HG03342 (cell line): ENCODE data around the gene TNFSF13.
"Not testable (repeated sequence)": the region's sequence is repeated elsewhere in the genome, so short reads cannot be mapped to it uniquely, and the experiment has no call there.

ENCODE experiments used
- ATAC-seq: cut with Tn5 transposase; IDR thresholded peaks from one replicate; pipeline ENCODE4 v1.9.1; 2021; ENCODE audit warnings: mild to moderate bottlenecking, moderate library complexity; ENCODE audit not compliant: unreplicated experiment

TNFSF13 gene

GRCh38 chr17:7589204-7589868 is 30.8 kb downstream of the TNFSF13 start:
- no peak for ATAC-seq

GRCh38 chr17:7589891-7590691 is 31.5 kb downstream of the TNFSF13 start, which contains the start of gene SOX15:
Gene SOX15 (minus strand): TSS chr17:7590094. CDS start chr17:7589676, 418 bp downstream.
- no peak for ATAC-seq

GRCh38 chr17:7590743-7591142 is 32.2 kb downstream of the TNFSF13 start:
- ATAC-seq: no peak

- ATAC-seq: no peak
Observed at GRCh38 chr17:7591596-7591995, 33.0 kb downstream of the TNFSF13 start.

GRCh38 chr17:7592422-7593021 is 34.0 kb downstream of the TNFSF13 start:
- ATAC-seq: no peak

GRCh38 chr17:7593296-7593695 is 34.7 kb downstream of the TNFSF13 start:
- no peak for ATAC-seq

- not testable (repeated sequence) for ATAC-seq
Observed at GRCh38 chr17:7597561-7597960, 39.0 kb downstream of the TNFSF13 start.

- no peak for ATAC-seq
Observed at GRCh38 chr17:7606280-7606679, 47.7 kb downstream of the TNFSF13 start.

GRCh38 chr17:7610641-7611040 is 52.1 kb downstream of the TNFSF13 start:
- no peak for ATAC-seq
